ENCODE results near the gene PHLPP2.
"Not testable (repeated sequence)": the region's sequence is repeated elsewhere in the genome, so short reads cannot be mapped to it uniquely, and the experiment has no call there.

PHLPP2 gene

GRCh38 chr16:71610936-71611871 lies 113.3 kb downstream of the PHLPP2 start:
- peak; percentile 69 to 73 for DNase-seq

- no peak for DNase-seq
Measured at GRCh38 chr16:71610447-71610846, 114.1 kb downstream of the PHLPP2 start.

GRCh38 chr16:71609066-71609465 lies 115.4 kb downstream of the PHLPP2 start:
- DNase-seq, result no peak

- no peak for DNase-seq
Measured at GRCh38 chr16:71600822-71601221, 123.7 kb downstream of the PHLPP2 start.

GRCh38 chr16:71598426-71598825 lies 126.1 kb downstream of the PHLPP2 start:
- not testable (repeated sequence) for DNase-seq

GRCh38 chr16:71595340-71595826 lies 129.1 kb downstream of the PHLPP2 start:
- DNase-seq, result not testable (repeated sequence)
